G401 (cell line): Measurements from ENCODE around the gene FOXB2. TPM values are rescaled to one million over a fixed set of nuclear protein-coding genes. Genes with fewer than 3 reads are reported as not detected.
"Not testable (repeated sequence)": the region's sequence is repeated elsewhere in the genome, so short reads cannot be mapped to it uniquely, and the experiment has no call there.

Experiments
- DNase-seq: peaks from one replicate; pipeline ENCODE4 v3.0.0-alpha.2; 2015; ENCODE audit warnings: low spot score
- in situ Hi-C: cut with HindIII; loops from 2 replicates; pipeline ENCODE4 v1.10.0; 2016; ENCODE audit warnings: low sequenced_read_pairs, mixed read lengths
- total RNA-seq: library from RNA; depleted of rRNA; stranded (reverse); fragments of >200 nt; shearing (Covaris generic); gene quantifications from 2 replicates; pipeline ENCODE4 v1.2.3, GENCODE V29; 2014; rRNA removed

The FOXB2 gene
- total RNA-seq, result not detected in 2 replicates

GRCh38 chr9:77019236-77019925 lies at the start of gene FOXB2:
Gene FOXB2, plus strand, starts transcription at chr9:77019655. Its CDS starts 0 bp downstream, at chr9:77019655.
- in situ Hi-C loops, result no loop called here
- no peak for DNase-seq

- in situ Hi-C loops, result no loop called here
- no peak for DNase-seq
Observed at GRCh38 chr9:76969716-76970115, 49.7 kb upstream of the FOXB2 start.

- in situ Hi-C loops, DNase-seq: not testable (repeated sequence)
Observed at GRCh38 chr9:76978831-76979230, 40.6 kb upstream of the FOXB2 start.

GRCh38 chr9:76980566-76980965 lies 38.9 kb upstream of the FOXB2 start:
- no peak for DNase-seq
- in situ Hi-C loops, result no loop called here

- no peak for DNase-seq
- in situ Hi-C loops, result no loop called here
Observed at GRCh38 chr9:76984486-76984885, 35.0 kb upstream of the FOXB2 start.

- no peak for DNase-seq
- in situ Hi-C loops, result no loop called here
Observed at GRCh38 chr9:76985581-76985980, 33.9 kb upstream of the FOXB2 start.

- peak; percentile 28 for DNase-seq
- in situ Hi-C loops, result no loop called here
Observed at GRCh38 chr9:76987594-76988200, 31.8 kb upstream of the FOXB2 start.

GRCh38 chr9:76988941-76989340 lies 30.5 kb upstream of the FOXB2 start:
- in situ Hi-C loops, result no loop called here
- no peak for DNase-seq

- in situ Hi-C loops, result no loop called here
- DNase-seq, result no peak
Observed at GRCh38 chr9:76989501-76989900, 30.0 kb upstream of the FOXB2 start.

GRCh38 chr9:76996700-76997099 lies 22.8 kb upstream of the FOXB2 start:
- in situ Hi-C loops, result no loop called here
- peak; percentile 50 for DNase-seq

GRCh38 chr9:76999261-76999660 lies 20.2 kb upstream of the FOXB2 start:
- DNase-seq, result no peak
- in situ Hi-C loops, result no loop called here

GRCh38 chr9:77000330-77000729 lies 19.1 kb upstream of the FOXB2 start:
- in situ Hi-C loops, result no loop called here
- no peak for DNase-seq

- in situ Hi-C loops, result no loop called here
- DNase-seq, result no peak
Observed at GRCh38 chr9:77003366-77003765, 16.1 kb upstream of the FOXB2 start.

- DNase-seq, result no peak
- in situ Hi-C loops, result no loop called here
Observed at GRCh38 chr9:77005216-77005615, 14.2 kb upstream of the FOXB2 start.

- in situ Hi-C loops, result no loop called here
- no peak for DNase-seq
Observed at GRCh38 chr9:77010527-77010926, 8.9 kb upstream of the FOXB2 start.

GRCh38 chr9:77011973-77012821 lies 7.3 kb upstream of the FOXB2 start:
- in situ Hi-C loops, result no loop called here
- DNase-seq, result peak; percentile 27

GRCh38 chr9:77013206-77013931 lies 6.1 kb upstream of the FOXB2 start:
- no peak for DNase-seq
- in situ Hi-C loops, result no loop called here

- DNase-seq, result no peak
- in situ Hi-C loops, result no loop called here
Observed at GRCh38 chr9:77013932-77014596, 5.4 kb upstream of the FOXB2 start.
